Tibial nerve (tissue), 4 donors: ENCODE data around the gene C3orf52. TPM values are rescaled to one million over a fixed set of nuclear protein-coding genes. Genes with fewer than 3 reads are reported as not detected.
"Not testable (repeated sequence)": the region's sequence is repeated elsewhere in the genome, so short reads cannot be mapped to it uniquely, and the experiment has no call there.

Experiments used
- DNase-seq, 2 donors: peaks; one replicate each; pipeline ENCODE4 v3.0.0-alpha.2; 2019; ENCODE audit warnings: low spot score in 2 of 2
- H3K27ac ChIP-seq, 4 donors: fragments of 200-600 bp; sonication (generic) in 3 of 4; one replicate each; pipeline ENCODE4 v1.5.1; 2017 to 2019; ENCODE audit warnings: mild to moderate bottlenecking in 1 of 4
- H3K27me3 ChIP-seq, 2 donors: fragments of 200-600 bp; sonication (generic) in 1 of 2; one replicate each; pipeline versions ENCODE4 v1.5.1 to v1.6.0; 2017 to 2019
- H3K36me3 ChIP-seq, 3 donors: fragments of 200-600 bp; sonication (generic); one replicate each; pipeline ENCODE4 v1.5.1; 2018 to 2019
- H3K4me1 ChIP-seq, 4 donors: fragments of 200-600 bp; sonication (generic) in 3 of 4; one replicate each; pipeline ENCODE4 v1.5.1; 2017 to 2019
- H3K4me3 ChIP-seq, 4 donors: fragments of 200-600 bp; sonication (generic) in 3 of 4; one replicate each; pipeline ENCODE4 v1.5.1; 2017 to 2019; ENCODE audit warnings: mild to moderate bottlenecking in 1 of 4, moderate library complexity in 1 of 4
- H3K9me3 ChIP-seq, 4 donors: fragments of 200-600 bp; sonication (generic) in 3 of 4; one replicate each; pipeline ENCODE4 v1.5.1; 2017 to 2019
- CTCF ChIP-seq, 5 experiments: fragments of 200-600 bp in 3 of 5; fragments of 450-650 bp in 2 of 5; sonication (generic) in 3 of 5; IDR thresholded peaks; one replicate each; pipeline ENCODE4 v1.5.1; 2016 to 2019; ENCODE audit warnings: antibody characterized with exemption in 5 of 5, mild to moderate bottlenecking in 3 of 5, moderate library complexity in 2 of 5
- EP300 ChIP-seq, 2 donors: sonication (generic); formaldehyde crosslinking; IDR thresholded peaks; one replicate each; pipeline ENCODE4 v1.6.1; 2017; ENCODE audit warnings: antibody characterized with exemption in 2 of 2, mild to moderate bottlenecking in 1 of 2
- POLR2A ChIP-seq, 2 donors: fragments of 450-650 bp; IDR thresholded peaks; one replicate each; pipeline ENCODE4 v1.6.1; 2017; ENCODE audit warnings: antibody characterized with exemption in 2 of 2, mild to moderate bottlenecking in 2 of 2, moderate library complexity in 2 of 2
- WGBS, 2 donors: methylation state at CpG; one replicate each; pipeline ENCODE4 v1.1.5; 2018; 5-methylcytosine and 5-hydroxymethylcytosine counted together
- total RNA-seq, 4 donors: library from RNA; depleted of rRNA; stranded (reverse); fragments of >200 nt; gene quantifications; one replicate each; pipeline ENCODE4 v1.1.0, GENCODE V29; 2016

The C3orf52 gene
- total RNA-seq, result 1 to 10 TPM in 3 of 4 donors, under 1 TPM in 1; 0.98 to 8.5 (median 5.6) TPM

- 0 to 2% methylated on average over 22 to 33 of the region's 67 CpGs for WGBS, 2 donors
- H3K4me3 ChIP-seq, result peak within 1 kb of the TSS; percentile 43 to 67 (median 56)
- H3K36me3 ChIP-seq, result no peaks in the 10 kb centered on the region
- peaks cover 0 to 14% (median 0%) of the 10 kb centered on the region in 4 donors for H3K4me1 ChIP-seq
- H3K27me3 ChIP-seq, result no peaks in the 10 kb centered on the region
- peak; percentile 51 to 59 for DNase-seq
- no peaks in the 10 kb centered on the region for H3K9me3 ChIP-seq
- H3K27ac ChIP-seq, result peak within 1 kb of the TSS in 2 of 4 donors; percentile 66 to 76
- TF ChIP-seq CTCF (IDR thresholded peaks at IDR 0.05), result peak in 1 of 5 experiments; percentile 29
- peak in 1 of 2 donors; percentile 33 for TF ChIP-seq EP300 (IDR thresholded peaks at IDR 0.05)
- no peak for TF ChIP-seq POLR2A (IDR thresholded peaks at IDR 0.05)
These were observed at the start of gene C3orf52 for GRCh38 chr3:112086076-112086854. Gene C3orf52, plus strand, starts transcription at chr3:112086389. Its CDS starts 19 bp downstream, at chr3:112086408.

- 66 to 70% methylated on average over 4 of the region's 4 CpGs for WGBS, 2 donors
- not testable (repeated sequence) for H3K27me3 ChIP-seq, H3K4me1 ChIP-seq, H3K4me3 ChIP-seq, H3K9me3 ChIP-seq, DNase-seq, H3K36me3 ChIP-seq, H3K27ac ChIP-seq
These were observed 49.0 kb upstream of the C3orf52 start for GRCh38 chr3:112037194-112037593.

GRCh38 chr3:112038863-112039262, 47.3 kb upstream of the C3orf52 start:
- 63 to 73% methylated on average over 3 of the region's 3 CpGs for WGBS, 2 donors
- peaks cover 0 to 6% (median 0%) of the 10 kb centered on the region in 4 donors for H3K4me1 ChIP-seq
- no peaks in the 10 kb centered on the region for H3K36me3 ChIP-seq
- TF ChIP-seq EP300 (IDR thresholded peaks at IDR 0.05) (no peak), CTCF (IDR thresholded peaks at IDR 0.05) (no peak), POLR2A (IDR thresholded peaks at IDR 0.05) (no peak)
- no peaks in the 10 kb centered on the region for H3K9me3 ChIP-seq
- H3K27ac ChIP-seq, result no peak overlapping the region
- no peak for DNase-seq
- H3K27me3 ChIP-seq, result no peaks in the 10 kb centered on the region
- H3K4me3 ChIP-seq, result no peak overlapping the region

- DNase-seq, result no peak
- TF ChIP-seq POLR2A (IDR thresholded peaks at IDR 0.05) (no peak), EP300 (IDR thresholded peaks at IDR 0.05) (no peak), CTCF (IDR thresholded peaks at IDR 0.05) (no peak)
- Histone ChIP-seq H3K27ac (no peak overlapping the region), H3K27me3 (no peaks in the 10 kb centered on the region), H3K9me3 (no peaks in the 10 kb centered on the region), H3K4me3 (no peak overlapping the region), H3K36me3 (no peaks in the 10 kb centered on the region), H3K4me1 (peaks cover 0 to 7% (median 0%) of the 10 kb centered on the region in 4 donors)
These were observed 44.9 kb upstream of the C3orf52 start for GRCh38 chr3:112041321-112041720.

GRCh38 chr3:112042842-112043280, 43.3 kb upstream of the C3orf52 start:
- DNase-seq, result no peak
- H3K4me1 ChIP-seq, result peaks cover 0 to 7% (median 0%) of the 10 kb centered on the region in 4 donors
- no peaks in the 10 kb centered on the region for H3K36me3 ChIP-seq
- 44 to 48% methylated on average over 6 of the region's 6 CpGs for WGBS, 2 donors
- no peaks in the 10 kb centered on the region for H3K27me3 ChIP-seq
- H3K9me3 ChIP-seq, result no peaks in the 10 kb centered on the region
- TF ChIP-seq CTCF (IDR thresholded peaks at IDR 0.05) (no peak), POLR2A (IDR thresholded peaks at IDR 0.05) (no peak), EP300 (IDR thresholded peaks at IDR 0.05) (no peak)
- no peak overlapping the region for H3K27ac ChIP-seq
- no peak overlapping the region for H3K4me3 ChIP-seq
